Measurements from ENCODE around the gene MGAM2.

Gene MGAM2

GRCh38 chr7:142114207-142114606, 2.7 kb downstream of the MGAM2 start:
- Histone ChIP-seq H3K4me3 (replicated peaks; ENCODE audit: insufficient read depth, low read length) (no peak overlapping the region), H3K27ac (replicated peaks) (no peak overlapping the region), H3K27me3 (ENCODE audit: insufficient read depth, poor library complexity, severe bottlenecking) (no peaks in the 10 kb centered on the region)
- no peak for DNase-seq (ENCODE audit: low read depth in 1 of 2, low spot score in 1 of 2)
- TF ChIP-seq GABPA (IDR thresholded peaks at IDR 0.05; ENCODE audit: low read depth) (no peak), CTCF (IDR thresholded peaks at IDR 0.05; ENCODE audit: insufficient read depth, low read length) (no peak), SPI1 (IDR thresholded peaks at IDR 0.05; ENCODE audit: borderline replicate concordance, low read depth) (no peak), REST (IDR thresholded peaks at IDR 0.05; ENCODE audit: insufficient replicate concordance, low read depth) (no peak), POLR2AphosphoS5 (IDR thresholded peaks at IDR 0.05; ENCODE audit: low read depth) (no peak)

GRCh38 chr7:142120524-142120923, 9.0 kb downstream of the MGAM2 start:
- TF ChIP-seq GABPA (IDR thresholded peaks at IDR 0.05; ENCODE audit: low read depth): no peak
- TF ChIP-seq SPI1 (IDR thresholded peaks at IDR 0.05; ENCODE audit: borderline replicate concordance, low read depth): no peak
- TF ChIP-seq POLR2AphosphoS5 (IDR thresholded peaks at IDR 0.05; ENCODE audit: low read depth): no peak
- TF ChIP-seq REST (IDR thresholded peaks at IDR 0.05; ENCODE audit: insufficient replicate concordance, low read depth): no peak
- no peak for TF ChIP-seq CTCF (IDR thresholded peaks at IDR 0.05; ENCODE audit: insufficient read depth, low read length)
- no peak for DNase-seq (ENCODE audit: low read depth in 1 of 2, low spot score in 1 of 2)
- Histone ChIP-seq H3K27ac (replicated peaks) (no peak overlapping the region), H3K27me3 (ENCODE audit: insufficient read depth, poor library complexity, severe bottlenecking) (no peaks in the 10 kb centered on the region), H3K4me3 (replicated peaks; ENCODE audit: insufficient read depth, low read length) (no peak overlapping the region)

GRCh38 chr7:142123184-142123583, 11.7 kb downstream of the MGAM2 start:
- H3K4me3 ChIP-seq (replicated peaks; ENCODE audit: insufficient read depth, low read length): no peak overlapping the region
- no peaks in the 10 kb centered on the region for H3K27me3 ChIP-seq (ENCODE audit: insufficient read depth, poor library complexity, severe bottlenecking)
- DNase-seq (ENCODE audit: low read depth in 1 of 2, low spot score in 1 of 2): no peak
- no peak overlapping the region for H3K27ac ChIP-seq (replicated peaks)
- TF ChIP-seq CTCF (IDR thresholded peaks at IDR 0.05; ENCODE audit: insufficient read depth, low read length): no peak
- TF ChIP-seq REST (IDR thresholded peaks at IDR 0.05; ENCODE audit: insufficient replicate concordance, low read depth): no peak
- TF ChIP-seq POLR2AphosphoS5 (IDR thresholded peaks at IDR 0.05; ENCODE audit: low read depth): no peak
- no peak for TF ChIP-seq SPI1 (IDR thresholded peaks at IDR 0.05; ENCODE audit: borderline replicate concordance, low read depth)
- no peak for TF ChIP-seq GABPA (IDR thresholded peaks at IDR 0.05; ENCODE audit: low read depth)

Data from HL-60 (cell line).